Prostate gland (tissue), 2 donors: ENCODE measurements around the gene POLD2. TPM values are rescaled to one million over a fixed set of nuclear protein-coding genes. Genes with fewer than 3 reads are reported as not detected.

Experiments
- DNase-seq: peaks from one replicate; pipeline ENCODE4 v3.0.0-alpha.2; 2019; ENCODE audit warnings: low spot score
- H3K27ac ChIP-seq, 2 donors: fragments of 200-600 bp; sonication (generic); 2 replicates each; pipeline ENCODE4 v1.5.1; 2017 to 2019
- H3K27me3 ChIP-seq: fragments of 200-600 bp; sonication (generic); replicated peaks from 2 replicates; pipeline ENCODE4 v1.5.1; 2019; ENCODE audit not compliant: insufficient read depth
- H3K36me3 ChIP-seq, 2 donors: fragments of 200-600 bp; sonication (generic); 1 replicate in 1 of 2; 2 replicates in 1 of 2; pipeline versions ENCODE4 v1.5.1 to v1.8.1; 2017 to 2019
- H3K4me1 ChIP-seq: fragments of 200-600 bp; sonication (generic); replicated peaks from 2 replicates; pipeline ENCODE4 v1.5.1; 2019
- H3K4me3 ChIP-seq, 2 donors: fragments of 200-600 bp; sonication (generic); 2 replicates each; pipeline ENCODE4 v1.5.1; 2017 to 2019
- H3K9me3 ChIP-seq: fragments of 200-600 bp; sonication (generic); 2 replicates; pipeline ENCODE4 v1.5.1; 2017
- POLR2A ChIP-seq: fragments of 450-650 bp; IDR thresholded peaks from one replicate; pipeline ENCODE4 v1.6.1; 2016; ENCODE audit warnings: antibody characterized with exemption, mild to moderate bottlenecking
- POLR2AphosphoS5 ChIP-seq: sonication (generic); formaldehyde crosslinking; IDR thresholded peaks from one replicate; pipeline ENCODE4 v1.6.1; 2017; ENCODE audit warnings: antibody characterized with exemption
- WGBS: methylation state at CpG from one replicate; pipeline ENCODE4 v1.1.5; 2018; 5-methylcytosine and 5-hydroxymethylcytosine counted together
- intact Hi-C: fragments of 100-400 bp; cut with DNase I; formaldehyde crosslinking; loops from one replicate; pipeline ENCODE4 v1.14.2; 2022
- total RNA-seq, 2 donors: library from RNA; depleted of rRNA; stranded (reverse); fragments of >200 nt; gene quantifications; one replicate each; pipeline ENCODE4 v1.1.0, GENCODE V29; 2016
- TF ChIP-seq, protein P1 (sequence below), 4 experiments: fragments of 200-600 bp in 2 of 4; fragments of 450-650 bp in 2 of 4; sonication (generic) in 2 of 4; IDR thresholded peaks; 1 replicate in 3 of 4; 2 replicates in 1 of 4; pipeline ENCODE4 v1.5.1; 2016 to 2019; ENCODE audit warnings: antibody characterized with exemption in 4 of 4, mild to moderate bottlenecking in 2 of 4, moderate library complexity in 2 of 4

The POLD2 gene
- total RNA-seq, 2 donors from 2014 or later, result 53.1 to 65.9 TPM

GRCh38 chr7:44139311-44140010, 16.1 kb upstream of the POLD2 start:
- H3K36me3 ChIP-seq, result no peaks in the 10 kb centered on the region
- H3K4me3 ChIP-seq, result no peak overlapping the region
- H3K27ac ChIP-seq, result no peak overlapping the region
- no peaks in the 10 kb centered on the region for H3K27me3 ChIP-seq
- TF ChIP-seq POLR2AphosphoS5, result no peak
- no peak for TF ChIP-seq POLR2A
- TF ChIP-seq, protein P1, sequence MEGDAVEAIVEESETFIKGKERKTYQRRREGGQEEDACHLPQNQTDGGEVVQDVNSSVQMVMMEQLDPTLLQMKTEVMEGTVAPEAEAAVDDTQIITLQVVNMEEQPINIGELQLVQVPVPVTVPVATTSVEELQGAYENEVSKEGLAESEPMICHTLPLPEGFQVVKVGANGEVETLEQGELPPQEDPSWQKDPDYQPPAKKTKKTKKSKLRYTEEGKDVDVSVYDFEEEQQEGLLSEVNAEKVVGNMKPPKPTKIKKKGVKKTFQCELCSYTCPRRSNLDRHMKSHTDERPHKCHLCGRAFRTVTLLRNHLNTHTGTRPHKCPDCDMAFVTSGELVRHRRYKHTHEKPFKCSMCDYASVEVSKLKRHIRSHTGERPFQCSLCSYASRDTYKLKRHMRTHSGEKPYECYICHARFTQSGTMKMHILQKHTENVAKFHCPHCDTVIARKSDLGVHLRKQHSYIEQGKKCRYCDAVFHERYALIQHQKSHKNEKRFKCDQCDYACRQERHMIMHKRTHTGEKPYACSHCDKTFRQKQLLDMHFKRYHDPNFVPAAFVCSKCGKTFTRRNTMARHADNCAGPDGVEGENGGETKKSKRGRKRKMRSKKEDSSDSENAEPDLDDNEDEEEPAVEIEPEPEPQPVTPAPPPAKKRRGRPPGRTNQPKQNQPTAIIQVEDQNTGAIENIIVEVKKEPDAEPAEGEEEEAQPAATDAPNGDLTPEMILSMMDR (IDR thresholded peaks at IDR 0.05), result no peak
- no peaks in the 10 kb centered on the region for H3K9me3 ChIP-seq
- H3K4me1 ChIP-seq, result no peaks in the 10 kb centered on the region
- intact Hi-C loops, result no loop called here
- 95% methylated on average over 13 of the region's 14 CpGs for WGBS
- no peak for DNase-seq

GRCh38 chr7:44138698-44139097, 15.3 kb upstream of the POLD2 start:
- DNase-seq, result no peak
- Histone ChIP-seq H3K27ac (no peak overlapping the region), H3K27me3 (no peaks in the 10 kb centered on the region), H3K4me1 (no peaks in the 10 kb centered on the region), H3K4me3 (no peak overlapping the region), H3K36me3 (no peaks in the 10 kb centered on the region), H3K9me3 (no peaks in the 10 kb centered on the region)
- TF ChIP-seq, protein P1 (IDR thresholded peaks at IDR 0.05), result no peak
- TF ChIP-seq POLR2AphosphoS5 (no peak), POLR2A (no peak)
- 85% methylated on average over 8 of the region's 8 CpGs for WGBS
- intact Hi-C loops, result no loop called here

- WGBS, result 91% methylated on average over 5 of the region's 5 CpGs
- TF ChIP-seq POLR2A (no peak), POLR2AphosphoS5 (no peak)
- TF ChIP-seq, protein P1 (IDR thresholded peaks at IDR 0.05), result no peak
Observed at GRCh38 chr7:44136731-44137130, 13.4 kb upstream of the POLD2 start.

GRCh38 chr7:44134943-44135628, 11.7 kb upstream of the POLD2 start:
- Histone ChIP-seq H3K4me3 (no peak overlapping the region), H3K4me1 (no peaks in the 10 kb centered on the region), H3K36me3 (no peaks in the 10 kb centered on the region), H3K27ac (no peak overlapping the region), H3K9me3 (no peaks in the 10 kb centered on the region), H3K27me3 (no peaks in the 10 kb centered on the region)
- intact Hi-C loops, result no loop called here
- DNase-seq, result no peak
- TF ChIP-seq POLR2AphosphoS5, result no peak
- no peak for TF ChIP-seq POLR2A
- TF ChIP-seq, protein P1 (IDR thresholded peaks at IDR 0.05), result no peak
- WGBS, result 81% methylated on average over 4 of the region's 4 CpGs

More at GRCh38 chr7:44136731-44137130, 13.4 kb upstream of the POLD2 start:
- Histone ChIP-seq H3K4me3 (no peak overlapping the region), H3K27me3 (no peaks in the 10 kb centered on the region), H3K4me1 (no peaks in the 10 kb centered on the region), H3K27ac (no peak overlapping the region), H3K9me3 (no peaks in the 10 kb centered on the region), H3K36me3 (no peaks in the 10 kb centered on the region)
- DNase-seq, result no peak
- intact Hi-C loops, result no loop called here

DNA sequence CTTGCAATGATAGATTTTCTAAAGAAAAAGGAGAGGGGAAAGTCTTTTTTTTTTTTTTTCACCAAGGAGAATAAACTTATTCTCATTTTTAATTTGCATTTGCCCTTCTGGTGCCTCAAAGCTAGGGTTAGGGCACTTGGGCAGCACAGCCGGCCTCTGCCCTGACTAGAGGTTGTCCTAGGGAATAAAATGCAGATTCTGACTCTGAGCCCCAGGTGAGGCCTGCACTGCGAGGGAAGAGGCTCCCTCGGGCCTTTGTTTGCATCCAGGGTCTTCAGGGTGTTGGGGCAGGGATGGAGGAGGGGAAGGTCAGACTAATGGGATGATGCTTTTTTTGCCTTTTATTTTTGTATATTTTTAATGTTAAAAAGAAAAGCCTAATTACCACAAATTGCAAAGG, 9.9 kb upstream of the POLD2 start:
- Histone ChIP-seq H3K9me3 (no peaks in the 10 kb centered on the region), H3K27me3 (no peaks in the 10 kb centered on the region), H3K4me1 (no peaks in the 10 kb centered on the region), H3K4me3 (no peak overlapping the region), H3K27ac (no peak overlapping the region), H3K36me3 (no peaks in the 10 kb centered on the region)
- 87% methylated on average over 3 of the region's 3 CpGs for WGBS
- TF ChIP-seq POLR2A (no peak), POLR2AphosphoS5 (no peak)
- TF ChIP-seq, protein P1 (IDR thresholded peaks at IDR 0.05), result no peak
- no peak for DNase-seq
- intact Hi-C loops, result no loop called here
